Activated naive CD4-positive, alpha-beta T cell treated with anti-CD3 and anti-CD28 coated beads for 36 hours (primary cell): ENCODE measurements around the gene RAB3A. TPM values are rescaled to one million over a fixed set of nuclear protein-coding genes. Genes with fewer than 3 reads are reported as not detected.

Source experiments
- CTCF ChIA-PET: fragments of 350-600 bp; sonication (Branson Sonifier 250); formaldehyde crosslinking; loops from one replicate; lab custom pipeline; 2021; ENCODE audit warnings: antibody characterized with exemption; lab: Charles Lee
- DNase-seq: peaks from one replicate; pipeline ENCODE4 v3.0.0-alpha.2; 2020
- H3K27ac Mint-ChIP-seq: one replicate; pipeline ENCODE4 v1.8.0; 2021; ENCODE audit warnings: mild to moderate bottlenecking, mixed read lengths
- H3K27me3 Mint-ChIP-seq: one replicate; pipeline ENCODE4 v1.8.0; 2021; ENCODE audit warnings: low read depth, mixed read lengths
- H3K36me3 Mint-ChIP-seq: one replicate; pipeline ENCODE4 v1.8.0; 2021; ENCODE audit warnings: low read depth, mixed read lengths
- H3K4me1 Mint-ChIP-seq: one replicate; pipeline ENCODE4 v1.8.0; 2021; ENCODE audit warnings: low read depth, mixed read lengths
- H3K4me3 Mint-ChIP-seq: one replicate; pipeline ENCODE4 v1.8.0; 2021; ENCODE audit warnings: mild to moderate bottlenecking, moderate library complexity, mixed read lengths
- H3K9me3 Mint-ChIP-seq: one replicate; pipeline ENCODE4 v1.8.0; 2021; ENCODE audit warnings: mixed read lengths
- intact Hi-C: fragments of 100-400 bp; cut with micrococcal nuclease; formaldehyde crosslinking; loops from one replicate; pipeline ENCODE4 v1.15.1; 2023
- total RNA-seq, 2 experiments: library from RNA; stranded (reverse); gene quantifications; one replicate each; pipeline ENCODE4 v1.2.3, GENCODE V29; 2021

The RAB3A gene
- total RNA-seq, 2 experiments from 2014 or later: 3.8 to 6.0 TPM

DNA sequence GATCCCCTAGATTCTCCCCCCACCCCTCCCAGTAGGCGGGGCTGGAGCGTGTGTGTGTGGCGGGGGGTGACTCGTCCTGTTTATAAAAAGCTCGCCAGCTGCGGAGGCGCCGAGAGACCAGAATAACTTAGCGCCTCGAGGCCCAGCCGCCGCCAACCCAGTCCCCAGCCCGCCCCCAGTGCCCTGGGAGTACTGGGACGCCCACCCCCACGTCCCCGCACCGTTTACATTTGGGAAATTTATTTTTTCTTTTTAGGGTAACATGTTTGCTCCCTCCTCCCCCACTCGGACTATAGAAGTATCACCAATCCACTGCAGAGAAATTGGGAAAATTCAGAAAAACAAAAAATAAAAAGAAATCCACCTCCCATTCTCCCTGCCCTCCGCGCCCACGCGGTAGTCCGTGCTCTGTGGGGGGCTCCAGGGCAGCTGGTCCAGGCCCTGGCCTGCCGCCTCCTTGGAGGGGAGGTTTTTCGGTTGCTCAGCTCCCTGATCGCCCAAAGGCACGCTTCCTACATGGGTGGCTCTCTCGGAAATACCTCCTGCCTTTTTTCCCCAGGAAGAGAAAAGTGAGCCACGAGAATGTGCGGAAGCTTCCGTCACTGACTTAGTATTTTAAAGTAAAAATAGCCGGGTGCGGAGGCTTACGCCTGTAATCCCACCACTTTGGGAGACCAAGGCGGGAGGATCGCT lies 1.5 kb upstream of the RAB3A start:
- CTCF ChIA-PET: interaction anchor here (0.5 to 8.2 kb wide), 8 partner anchors 47 to 204 kb away, joined by 3 to 117 read pairs (median 4); a partner anchor contains a TSS
- Mint-ChIP-seq H3K36me3 (peaks cover 7% of the 10 kb centered on the region), H3K9me3 (no peaks in the 10 kb centered on the region), H3K4me1 (peaks cover 22% of the 10 kb centered on the region), H3K27ac (peak overlapping the region; percentile 73), H3K4me3 (peak overlapping the region; percentile 86), H3K27me3 (peaks cover 6% of the 10 kb centered on the region)
- peak; percentile 76 for DNase-seq
- intact Hi-C loops: loop anchor here (2.0 kb wide), 2 partner anchors 45 to 209 kb away; no protein-coding TSS in a partner anchor

GRCh38 chr19:18204394-18205199 lies 755 bp upstream of the RAB3A start:
- Mint-ChIP-seq H3K36me3 (peaks cover 9% of the 10 kb centered on the region), H3K9me3 (no peaks in the 10 kb centered on the region), H3K27ac (peak overlapping the region; percentile 73), H3K4me1 (peaks cover 22% of the 10 kb centered on the region), H3K4me3 (peak overlapping the region; percentile 86), H3K27me3 (peaks cover 5% of the 10 kb centered on the region)
- CTCF ChIA-PET: interaction anchor here (0.5 to 8.2 kb wide), 9 partner anchors 12 to 180 kb away, joined by 3 to 117 read pairs (median 4); partner anchors contain the start of gene MPV17L2
- intact Hi-C loops: loop anchor here (1.0 to 2.0 kb wide), 11 partner anchors 11 to 318 kb away; partner anchors contain the start of genes ELL, LSM4 and MPV17L2
- DNase-seq: peak; percentile 59

DNA sequence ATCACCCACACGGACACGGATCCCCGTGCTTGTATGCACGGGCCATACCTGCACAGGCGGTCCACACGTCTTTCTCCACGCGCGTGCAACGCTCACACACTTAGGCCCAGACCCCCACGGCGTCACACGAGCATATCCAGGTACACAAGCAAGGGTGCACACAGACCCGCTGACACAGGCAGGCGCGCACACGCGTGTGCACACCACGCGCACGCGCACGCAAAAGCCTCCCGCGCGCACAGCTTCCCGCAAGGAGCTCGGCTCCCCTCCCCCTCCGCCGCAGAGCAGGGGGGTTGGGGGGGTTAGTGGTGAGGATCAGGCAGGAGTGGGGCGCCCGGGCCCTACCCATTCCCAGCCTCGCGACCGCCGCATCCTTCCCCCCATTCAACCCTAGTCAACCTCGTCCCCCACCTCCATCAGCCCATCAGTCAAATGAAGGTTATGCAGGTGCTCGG lies 407 bp downstream of the RAB3A start:
- Mint-ChIP-seq H3K4me3 (peak overlapping the region; percentile 94), H3K36me3 (peaks cover 9% of the 10 kb centered on the region), H3K9me3 (no peaks in the 10 kb centered on the region), H3K27me3 (peaks cover under 1% of the 10 kb centered on the region), H3K27ac (peak overlapping the region; percentile 53), H3K4me1 (peaks cover 22% of the 10 kb centered on the region)
- intact Hi-C loops: no loop called here
- peak; percentile 54 for DNase-seq
- CTCF ChIA-PET: interaction anchor here (0.9 to 8.2 kb wide), 5 partner anchors 11 to 136 kb away, joined by 3 to 117 read pairs (median 5); partner anchors contain the start of gene MPV17L2

GRCh38 chr19:18202778-18203407 lies 949 bp downstream of the RAB3A start:
- intact Hi-C loops: no loop called here
- CTCF ChIA-PET: interaction anchor here (1.3 to 8.2 kb wide), 3 partner anchors 10 to 76 kb away, joined by 5 to 117 read pairs (median 6); partner anchors contain the start of gene MPV17L2
- peaks cover 11% of the 10 kb centered on the region for H3K36me3 Mint-ChIP-seq
- H3K4me3 Mint-ChIP-seq: peak overlapping the region; percentile 94
- peak; percentile 35 for DNase-seq
- H3K9me3 Mint-ChIP-seq: no peaks in the 10 kb centered on the region
- H3K4me1 Mint-ChIP-seq: peaks cover 22% of the 10 kb centered on the region
- H3K27ac Mint-ChIP-seq: no peak overlapping the region
- no peaks in the 10 kb centered on the region for H3K27me3 Mint-ChIP-seq

DNA sequence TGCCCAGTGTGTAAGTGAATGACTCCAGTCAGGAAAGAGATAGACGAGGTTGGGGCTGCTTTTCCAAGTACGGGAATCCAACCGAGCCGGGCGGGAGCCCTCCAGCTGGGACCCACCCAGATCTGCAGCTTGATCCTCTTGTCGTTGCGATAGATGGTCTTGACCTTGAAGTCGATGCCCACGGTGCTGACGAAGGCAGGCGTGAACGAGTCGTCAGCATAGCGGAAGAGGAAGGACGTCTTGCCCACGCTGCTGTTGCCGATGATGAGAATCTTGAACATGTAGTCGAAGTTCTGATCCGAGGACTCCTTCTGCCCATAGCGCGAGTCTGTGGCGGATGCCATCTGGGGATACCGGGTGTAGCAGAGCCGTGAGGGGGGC lies 1.5 kb downstream of the RAB3A start:
- Mint-ChIP-seq H3K27me3 (no peaks in the 10 kb centered on the region), H3K9me3 (no peaks in the 10 kb centered on the region), H3K4me3 (peak overlapping the region; percentile 58), H3K4me1 (peaks cover 22% of the 10 kb centered on the region), H3K27ac (no peak overlapping the region), H3K36me3 (peaks cover 11% of the 10 kb centered on the region)
- CTCF ChIA-PET: interaction anchor here (1.7 kb wide), 1 partner anchor 10 kb away, joined by 5 read pairs; the partner anchor contains the start of gene MPV17L2
- no peak for DNase-seq
- intact Hi-C loops: no loop called here

- Mint-ChIP-seq H3K9me3 (no peaks in the 10 kb centered on the region), H3K27ac (no peak overlapping the region), H3K36me3 (peaks cover 11% of the 10 kb centered on the region), H3K4me1 (peaks cover 26% of the 10 kb centered on the region), H3K4me3 (no peak overlapping the region), H3K27me3 (no peaks in the 10 kb centered on the region)
- intact Hi-C loops: no loop called here
- CTCF ChIA-PET: interaction anchor here (0.5 to 1.5 kb wide), 2 partner anchors 11 to 82 kb away, joined by 3 to 6 read pairs; no protein-coding TSS in a partner anchor
- no peak for DNase-seq
Observed at GRCh38 chr19:18198374-18198773, 5.5 kb downstream of the RAB3A start.

- Mint-ChIP-seq H3K27ac (no peak overlapping the region), H3K9me3 (no peaks in the 10 kb centered on the region), H3K4me3 (no peak overlapping the region), H3K36me3 (peaks cover 11% of the 10 kb centered on the region), H3K4me1 (peaks cover 22% of the 10 kb centered on the region), H3K27me3 (no peaks in the 10 kb centered on the region)
- CTCF ChIA-PET: interaction anchor here (0.5 to 1.5 kb wide), 2 partner anchors 11 to 82 kb away, joined by 3 to 6 read pairs; no protein-coding TSS in a partner anchor
- no peak for DNase-seq
- intact Hi-C loops: no loop called here
Observed at GRCh38 chr19:18197941-18198340, 5.9 kb downstream of the RAB3A start.

- CTCF ChIA-PET: no interaction called here
- intact Hi-C loops: no loop called here
- Mint-ChIP-seq H3K27me3 (no peaks in the 10 kb centered on the region), H3K4me3 (no peak overlapping the region), H3K36me3 (peaks cover 10% of the 10 kb centered on the region), H3K4me1 (peaks cover 18% of the 10 kb centered on the region), H3K27ac (no peak overlapping the region), H3K9me3 (no peaks in the 10 kb centered on the region)
- DNase-seq: no peak
Observed at GRCh38 chr19:18197306-18197705, 6.5 kb downstream of the RAB3A start.

- peaks cover 5% of the 10 kb centered on the region for H3K36me3 Mint-ChIP-seq
- no peak overlapping the region for H3K4me3 Mint-ChIP-seq
- no peaks in the 10 kb centered on the region for H3K9me3 Mint-ChIP-seq
- no peak for DNase-seq
- no peaks in the 10 kb centered on the region for H3K27me3 Mint-ChIP-seq
- CTCF ChIA-PET: no interaction called here
- H3K27ac Mint-ChIP-seq: no peak overlapping the region
- H3K4me1 Mint-ChIP-seq: peaks cover 21% of the 10 kb centered on the region
- intact Hi-C loops: no loop called here
Observed at GRCh38 chr19:18196511-18196845, 7.4 kb downstream of the RAB3A start.

GRCh38 chr19:18194554-18195238 lies 9.1 kb downstream of the RAB3A start:
- CTCF ChIA-PET: interaction anchor here (3.5 kb wide), 1 partner anchor 58 kb away, joined by 28 read pairs; no protein-coding TSS in a partner anchor
- Mint-ChIP-seq H3K27ac (peak overlapping the region; percentile 13), H3K36me3 (peaks cover 3% of the 10 kb centered on the region), H3K9me3 (no peaks in the 10 kb centered on the region), H3K27me3 (no peaks in the 10 kb centered on the region), H3K4me1 (peaks cover 19% of the 10 kb centered on the region), H3K4me3 (peak overlapping the region; percentile 83)
- peak; percentile 23 for DNase-seq
- intact Hi-C loops: loop anchor here (5.0 kb wide), 1 partner anchor 247 kb away; no protein-coding TSS in a partner anchor

- CTCF ChIA-PET: interaction anchor here (3.5 kb wide), 1 partner anchor 58 kb away, joined by 28 read pairs; no protein-coding TSS in a partner anchor
- DNase-seq: no peak
- H3K4me3 Mint-ChIP-seq: peak overlapping the region; percentile 83
- no peak overlapping the region for H3K27ac Mint-ChIP-seq
- H3K4me1 Mint-ChIP-seq: peaks cover 19% of the 10 kb centered on the region
- intact Hi-C loops: loop anchor here (5.0 kb wide), 1 partner anchor 247 kb away; no protein-coding TSS in a partner anchor
- H3K27me3 Mint-ChIP-seq: no peaks in the 10 kb centered on the region
- peaks cover 3% of the 10 kb centered on the region for H3K36me3 Mint-ChIP-seq
- no peaks in the 10 kb centered on the region for H3K9me3 Mint-ChIP-seq
Observed at GRCh38 chr19:18194181-18194530, 9.7 kb downstream of the RAB3A start.
